K562 (cell line): Measurements from ENCODE around the gene FARSB.

Source experiments
- BMI1 ChIP-seq: fragments of 150-350 bp; IDR thresholded peaks from 2 replicates; pipeline ENCODE4 v1.6.1; 2014; ENCODE audit warnings: low read length
- CTCF ChIP-seq, 3 experiments: IDR thresholded peaks in 2 of 3; conservative IDR thresholded peaks in 1 of 3; 2 replicates each; pipeline ENCODE4 v1.5.1; 2011 to 2012; ENCODE audit warnings: low read length in 3 of 3, mild to moderate bottlenecking in 3 of 3, control low read depth in 2 of 3, improper control_type of control experiment in 1 of 3, inconsistent platforms in 1 of 3, low read depth in 1 of 3, mixed read lengths in 1 of 3, moderate library complexity in 1 of 3; ENCODE audit not compliant: insufficient read depth in 2 of 3
- FUS ChIP-seq: fragments of 200-400 bp; formaldehyde crosslinking; optimal IDR thresholded peaks from 2 replicates; pipeline ENCODE3; 2017; ENCODE audit warnings: low read depth, low read length
- POLR2A ChIP-seq: fragments of 450-650 bp; conservative IDR thresholded peaks from 2 replicates; pipeline ENCODE4 v1.6.1; 2016
- POLR2AphosphoS5 ChIP-seq: IDR thresholded peaks from 2 replicates; pipeline ENCODE4 v1.6.1; 2011; ENCODE audit warnings: mild to moderate bottlenecking, low read depth, low read length, moderate library complexity; ENCODE audit not compliant: control insufficient read depth, insufficient read depth
- SIN3A ChIP-seq, 2 experiments: fragments of 150-350 bp in 1 of 2; IDR thresholded peaks; 2 replicates each; pipeline ENCODE4 v1.6.1; 2011 to 2016; ENCODE audit warnings: borderline replicate concordance in 2 of 2, low read depth in 2 of 2, low read length in 2 of 2, mild to moderate bottlenecking in 2 of 2, moderate library complexity in 2 of 2; ENCODE audit not compliant: control insufficient read depth in 1 of 2
- SP1 ChIP-seq: sonication (generic); formaldehyde crosslinking; IDR thresholded peaks from 2 replicates; pipeline ENCODE4 v1.8.1; 2022; ENCODE audit warnings: mild to moderate bottlenecking, missing genetic modification reagents
- TCF7 ChIP-seq: sonication (generic); IDR thresholded peaks from 2 replicates; pipeline ENCODE4 v1.6.1; 2016; ENCODE audit warnings: antibody characterized with exemption, borderline replicate concordance

- TF ChIP-seq SIN3A (IDR thresholded peaks at IDR 0.05; ENCODE audit: borderline replicate concordance in 2 of 2, control insufficient read depth in 1 of 2, low read depth in 2 of 2, low read length in 2 of 2) (no peak), FUS (no peak), POLR2A (no peak), TCF7 (no peak), CTCF (IDR thresholded peaks at IDR 0.05 in 2 of 3, conservative IDR thresholded peaks at IDR 0.05 in 1 of 3; ENCODE audit: insufficient read depth in 2 of 3, low read depth in 1 of 3, low read length in 3 of 3) (no peak), BMI1 (no peak), POLR2AphosphoS5 (no peak), SP1 (CRISPR knock-in tag) (no peak)
Measured at GRCh38 chr2:222592176-222592575, 63.7 kb downstream of the FARSB start.
